Prostate gland (tissue), 2 donors: Measurements from ENCODE around the gene ANTXR1. TPM values are rescaled to one million over a fixed set of nuclear protein-coding genes. Genes with fewer than 3 reads are reported as not detected.

Source experiments
- DNase-seq: peaks from one replicate; pipeline ENCODE4 v3.0.0-alpha.2; 2019; ENCODE audit warnings: low spot score
- H3K27ac ChIP-seq, 2 donors: fragments of 200-600 bp; sonication (generic); 2 replicates each; pipeline ENCODE4 v1.5.1; 2017 to 2019
- H3K27me3 ChIP-seq: fragments of 200-600 bp; sonication (generic); replicated peaks from 2 replicates; pipeline ENCODE4 v1.5.1; 2019; ENCODE audit not compliant: insufficient read depth
- H3K36me3 ChIP-seq, 2 donors: fragments of 200-600 bp; sonication (generic); 1 replicate in 1 of 2; 2 replicates in 1 of 2; pipeline versions ENCODE4 v1.5.1 to v1.8.1; 2017 to 2019
- H3K4me1 ChIP-seq: fragments of 200-600 bp; sonication (generic); replicated peaks from 2 replicates; pipeline ENCODE4 v1.5.1; 2019
- H3K4me3 ChIP-seq, 2 donors: fragments of 200-600 bp; sonication (generic); 2 replicates each; pipeline ENCODE4 v1.5.1; 2017 to 2019
- H3K9me3 ChIP-seq: fragments of 200-600 bp; sonication (generic); 2 replicates; pipeline ENCODE4 v1.5.1; 2017
- CTCF ChIP-seq, 4 experiments: fragments of 200-600 bp in 2 of 4; fragments of 450-650 bp in 2 of 4; sonication (generic) in 2 of 4; IDR thresholded peaks; 1 replicate in 3 of 4; 2 replicates in 1 of 4; pipeline ENCODE4 v1.5.1; 2016 to 2019; ENCODE audit warnings: antibody characterized with exemption in 4 of 4, mild to moderate bottlenecking in 2 of 4, moderate library complexity in 2 of 4
- POLR2A ChIP-seq: fragments of 450-650 bp; IDR thresholded peaks from one replicate; pipeline ENCODE4 v1.6.1; 2016; ENCODE audit warnings: antibody characterized with exemption, mild to moderate bottlenecking
- POLR2AphosphoS5 ChIP-seq: sonication (generic); formaldehyde crosslinking; IDR thresholded peaks from one replicate; pipeline ENCODE4 v1.6.1; 2017; ENCODE audit warnings: antibody characterized with exemption
- WGBS: methylation state at CpG from one replicate; pipeline ENCODE4 v1.1.5; 2018; 5-methylcytosine and 5-hydroxymethylcytosine counted together
- intact Hi-C: fragments of 100-400 bp; cut with DNase I; formaldehyde crosslinking; loops from one replicate; pipeline ENCODE4 v1.14.2; 2022
- total RNA-seq, 2 donors: library from RNA; depleted of rRNA; stranded (reverse); fragments of >200 nt; gene quantifications; one replicate each; pipeline ENCODE4 v1.1.0, GENCODE V29; 2016

The ANTXR1 gene
- total RNA-seq, 2 donors from 2014 or later: 25.8 to 48.7 TPM

- no peaks in the 10 kb centered on the region for H3K27me3 ChIP-seq
These were observed 168.0 kb downstream of the ANTXR1 start for GRCh38 chr2:69180974-69181373.

GRCh38 chr2:69181806-69182427, 168.9 kb downstream of the ANTXR1 start:
- no peak for DNase-seq
- no peaks in the 10 kb centered on the region for H3K9me3 ChIP-seq
- H3K27me3 ChIP-seq: no peaks in the 10 kb centered on the region
- no peaks in the 10 kb centered on the region for H3K4me1 ChIP-seq
- no peak overlapping the region for H3K4me3 ChIP-seq
- H3K36me3 ChIP-seq: no peaks in the 10 kb centered on the region
- 89% methylated on average over 13 of the region's 13 CpGs for WGBS
- intact Hi-C loops: no loop called here
- no peak for TF ChIP-seq POLR2A
- TF ChIP-seq POLR2AphosphoS5: no peak
- TF ChIP-seq CTCF (IDR thresholded peaks at IDR 0.05): no peak
- no peak overlapping the region for H3K27ac ChIP-seq

More at GRCh38 chr2:69180974-69181373, 168.0 kb downstream of the ANTXR1 start:
- TF ChIP-seq CTCF (IDR thresholded peaks at IDR 0.05) (no peak), POLR2AphosphoS5 (no peak), POLR2A (no peak)
- 67% methylated on average over 1 of the region's 1 CpG for WGBS
- no peaks in the 10 kb centered on the region for H3K4me1 ChIP-seq
- H3K4me3 ChIP-seq: no peak overlapping the region
- no peaks in the 10 kb centered on the region for H3K9me3 ChIP-seq
- H3K27ac ChIP-seq: no peak overlapping the region
- no peaks in the 10 kb centered on the region for H3K36me3 ChIP-seq
- DNase-seq: no peak
- intact Hi-C loops: no loop called here

DNA sequence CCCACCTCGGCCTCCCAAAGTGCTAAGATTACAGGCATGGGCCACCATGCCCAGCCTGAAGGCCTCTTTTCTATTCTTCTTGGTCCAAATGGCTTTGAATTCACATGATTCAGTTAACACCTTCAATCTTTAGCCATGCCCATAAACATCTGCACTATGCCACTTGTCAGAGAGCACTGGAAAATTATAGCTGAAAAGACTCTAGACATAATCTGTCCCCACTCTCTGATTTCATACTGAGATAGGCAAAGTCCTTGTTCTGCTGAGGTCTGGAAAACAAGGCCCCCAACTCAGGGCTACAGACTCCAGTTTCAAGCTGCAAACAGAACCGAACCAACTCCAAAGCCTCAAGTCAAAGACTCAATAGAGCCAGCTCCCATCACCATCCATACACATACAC, 170.7 kb downstream of the ANTXR1 start:
- Histone ChIP-seq H3K4me3 (no peak overlapping the region), H3K27ac (no peak overlapping the region), H3K9me3 (no peaks in the 10 kb centered on the region), H3K27me3 (no peaks in the 10 kb centered on the region), H3K36me3 (no peaks in the 10 kb centered on the region), H3K4me1 (no peaks in the 10 kb centered on the region)
- WGBS: 80% methylated on average over 2 of the region's 2 CpGs
- intact Hi-C loops: no loop called here
- TF ChIP-seq CTCF (IDR thresholded peaks at IDR 0.05) (no peak), POLR2AphosphoS5 (no peak), POLR2A (no peak)
- no peak for DNase-seq

GRCh38 chr2:69184224-69184623, 171.2 kb downstream of the ANTXR1 start:
- intact Hi-C loops: no loop called here
- 44% methylated on average over 5 of the region's 5 CpGs for WGBS
- TF ChIP-seq CTCF (IDR thresholded peaks at IDR 0.05): no peak
- no peak for TF ChIP-seq POLR2AphosphoS5
- TF ChIP-seq POLR2A: no peak
- no peak for DNase-seq
- Histone ChIP-seq H3K4me1 (no peaks in the 10 kb centered on the region), H3K36me3 (no peaks in the 10 kb centered on the region), H3K4me3 (no peak overlapping the region), H3K27ac (no peak overlapping the region), H3K27me3 (no peaks in the 10 kb centered on the region), H3K9me3 (no peaks in the 10 kb centered on the region)

DNA sequence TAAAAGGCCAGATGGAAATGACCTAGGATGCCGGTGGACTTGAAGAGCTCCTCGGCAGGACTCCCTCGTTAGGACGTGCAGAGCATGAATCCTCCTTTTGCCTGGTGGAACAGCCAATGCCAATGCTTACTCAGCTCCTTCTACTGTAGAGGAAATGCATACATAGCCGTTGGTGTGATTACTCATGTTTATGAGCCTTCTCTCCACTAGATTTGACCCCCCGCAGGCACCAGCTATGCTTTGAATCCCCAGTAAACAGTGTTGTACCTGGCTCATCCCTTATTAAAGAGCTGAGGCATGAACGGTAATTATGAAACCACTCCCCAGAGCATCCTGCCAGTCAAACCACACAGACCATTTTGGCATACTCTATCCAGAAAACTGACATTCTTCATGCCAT, 172.8 kb downstream of the ANTXR1 start:
- Histone ChIP-seq H3K36me3 (no peaks in the 10 kb centered on the region), H3K4me1 (peaks cover 5% of the 10 kb centered on the region), H3K27ac (no peak overlapping the region), H3K4me3 (no peak overlapping the region), H3K27me3 (no peaks in the 10 kb centered on the region), H3K9me3 (no peaks in the 10 kb centered on the region)
- no peak for DNase-seq
- intact Hi-C loops: no loop called here
- TF ChIP-seq CTCF (IDR thresholded peaks at IDR 0.05): no peak
- no peak for TF ChIP-seq POLR2A
- TF ChIP-seq POLR2AphosphoS5: no peak
- 54% methylated on average over 7 of the region's 7 CpGs for WGBS
